HEK293 (cell line): ENCODE measurements around the gene FGF16.

Experiments
- CTCF ChIA-PET: fragments of 350-600 bp; formaldehyde crosslinking; extraction: SDS; loops from one replicate; lab custom pipeline; 2021; ENCODE audit warnings: antibody characterized with exemption; lab: Yijun Ruan, JAX
- POLR2A ChIA-PET: fragments of 300-600 bp; formaldehyde crosslinking; extraction: SDS; loops from one replicate; lab custom pipeline; 2020; ENCODE audit warnings: antibody characterized with exemption, inconsistent platforms; lab: Yijun Ruan, JAX
- H3K27ac ChIP-seq: fragments of 200-500 bp; sonication (Bioruptor generic); 2 replicates; pipeline ENCODE4 v1.5.1; 2014; ENCODE audit warnings: low read depth, low read length, control low read depth, inconsistent platforms; ENCODE audit errors: extremely low read depth
- H3K36me3 ChIP-seq, 2 experiments: fragments of 200-500 bp in 1 of 2; sonication (Bioruptor generic) in 1 of 2; 1 replicate in 1 of 2; 2 replicates in 1 of 2; pipeline ENCODE4 v1.5.1; 2014 to 2017; ENCODE audit warnings: inconsistent platforms in 2 of 2, low read length in 2 of 2; ENCODE audit not compliant: control insufficient read depth in 2 of 2, insufficient read depth in 1 of 2
- H3K4me1 ChIP-seq: fragments of 200-500 bp; sonication (Bioruptor generic); 2 replicates; pipeline ENCODE4 v1.5.1; 2014; ENCODE audit warnings: mild to moderate bottlenecking, low read length, inconsistent platforms; ENCODE audit not compliant: control insufficient read depth, insufficient read depth
- H3K4me3 ChIP-seq: 2 replicates; pipeline ENCODE4 v1.5.1; 2011; ENCODE audit warnings: low read depth, mild to moderate bottlenecking, control low read depth, low read length, moderate library complexity
- H3K9me3 ChIP-seq: fragments of 200-500 bp; sonication (Bioruptor generic); 2 replicates; pipeline ENCODE4 v1.5.1; 2014; ENCODE audit warnings: low read depth, low read length, inconsistent platforms; ENCODE audit not compliant: control insufficient read depth, insufficient read depth
- HOXA7 ChIP-seq: sonication (generic); formaldehyde crosslinking; IDR thresholded peaks from 2 replicates; pipeline ENCODE4 v1.8.1; 2022; ENCODE audit warnings: missing genetic modification reagents, borderline replicate concordance
- HOXD13 ChIP-seq: sonication (generic); formaldehyde crosslinking; IDR thresholded peaks from 2 replicates; pipeline ENCODE4 v1.8.0; 2022; ENCODE audit warnings: missing genetic modification reagents, borderline replicate concordance
- SCRT2 ChIP-seq: fragments of 450-650 bp; formaldehyde crosslinking; IDR thresholded peaks from 2 replicates; pipeline ENCODE4 v1.5.1; 2016; ENCODE audit warnings: missing biosample characterization, missing genetic modification characterization
- SP2 ChIP-seq: fragments of 450-650 bp; formaldehyde crosslinking; IDR thresholded peaks from 2 replicates; pipeline ENCODE4 v1.5.1; 2016; ENCODE audit warnings: missing biosample characterization, missing genetic modification characterization
- ZBTB7A ChIP-seq: fragments of 450-650 bp; formaldehyde crosslinking; IDR thresholded peaks from 2 replicates; pipeline ENCODE4 v1.5.1; 2016; ENCODE audit warnings: low read depth, missing biosample characterization, missing genetic modification characterization
- ZEB2 ChIP-seq: fragments of 450-650 bp; formaldehyde crosslinking; IDR thresholded peaks from 2 replicates; pipeline ENCODE4 v1.5.1; 2016; ENCODE audit warnings: missing biosample characterization, missing genetic modification characterization
- ZNF138 ChIP-seq: fragments of 450-650 bp; formaldehyde crosslinking; IDR thresholded peaks from 2 replicates; pipeline ENCODE4 v1.5.1; 2016; ENCODE audit warnings: missing biosample characterization, missing genetic modification characterization, borderline replicate concordance
- ZNF146 ChIP-seq: fragments of 450-650 bp; formaldehyde crosslinking; IDR thresholded peaks from 2 replicates; pipeline ENCODE4 v1.5.1; 2016; ENCODE audit warnings: missing biosample characterization, missing genetic modification characterization
- ZNF175 ChIP-seq: fragments of 450-650 bp; formaldehyde crosslinking; IDR thresholded peaks from 2 replicates; pipeline ENCODE4 v1.5.1; 2016; ENCODE audit warnings: missing biosample characterization, missing genetic modification characterization
- ZNF223 ChIP-seq: fragments of 450-650 bp; formaldehyde crosslinking; IDR thresholded peaks from 2 replicates; pipeline ENCODE4 v1.5.1; 2016; ENCODE audit warnings: missing biosample characterization, missing genetic modification characterization
- ZNF239 ChIP-seq: fragments of 450-650 bp; formaldehyde crosslinking; IDR thresholded peaks from 2 replicates; pipeline ENCODE4 v1.5.1; 2016; ENCODE audit warnings: missing biosample characterization, missing genetic modification characterization
- ZNF274 ChIP-seq, 2 experiments: fragments of 200-500 bp in 1 of 2; fragments of 450-650 bp in 1 of 2; sonication (Bioruptor generic) in 1 of 2; formaldehyde crosslinking in 1 of 2; IDR thresholded peaks; 2 replicates each; pipeline versions ENCODE4 v1.5.1 to v1.6.1; 2014 to 2016; ENCODE audit warnings: borderline replicate concordance in 1 of 2, inconsistent platforms in 1 of 2, low read length in 1 of 2, missing biosample characterization in 1 of 2, missing genetic modification characterization in 1 of 2
- ZNF423 ChIP-seq: fragments of 450-650 bp; formaldehyde crosslinking; IDR thresholded peaks from 2 replicates; pipeline ENCODE4 v1.5.1; 2016; ENCODE audit warnings: missing biosample characterization, missing genetic modification characterization
- ZNF560 ChIP-seq: fragments of 450-650 bp; formaldehyde crosslinking; IDR thresholded peaks from 2 replicates; pipeline ENCODE4 v1.5.1; 2017; ENCODE audit warnings: missing biosample characterization, missing genetic modification characterization, borderline replicate concordance
- ZNF629 ChIP-seq: fragments of 450-650 bp; formaldehyde crosslinking; IDR thresholded peaks from 2 replicates; pipeline ENCODE4 v1.5.1; 2017; ENCODE audit warnings: missing biosample characterization, missing genetic modification characterization
- ZNF768 ChIP-seq: fragments of 450-650 bp; formaldehyde crosslinking; IDR thresholded peaks from 2 replicates; pipeline ENCODE4 v1.5.1; 2018; ENCODE audit warnings: missing biosample characterization, mild to moderate bottlenecking, missing genetic modification characterization
- TF ChIP-seq, protein P1 (sequence below): fragments of 450-650 bp; formaldehyde crosslinking; IDR thresholded peaks from 2 replicates; pipeline ENCODE4 v1.5.1; 2017; ENCODE audit warnings: missing biosample characterization, missing genetic modification characterization
- TF ChIP-seq, protein P2 (sequence below): fragments of 450-650 bp; formaldehyde crosslinking; IDR thresholded peaks from 2 replicates; pipeline ENCODE4 v1.5.1; 2016; ENCODE audit warnings: missing biosample characterization, missing genetic modification characterization, low read depth
- TF ChIP-seq, protein P3 (sequence below): fragments of 450-650 bp; formaldehyde crosslinking; IDR thresholded peaks from 2 replicates; pipeline ENCODE4 v1.5.1; 2016; ENCODE audit warnings: missing biosample characterization, missing genetic modification characterization
- TF ChIP-seq, protein P4 (sequence below): fragments of 450-650 bp; formaldehyde crosslinking; IDR thresholded peaks from 2 replicates; pipeline ENCODE4 v1.5.1; 2016; ENCODE audit warnings: missing biosample characterization, missing genetic modification characterization
- TF ChIP-seq, protein P5 (sequence below): fragments of 450-650 bp; formaldehyde crosslinking; IDR thresholded peaks from 2 replicates; pipeline ENCODE4 v1.5.1; 2016; ENCODE audit warnings: missing biosample characterization, missing genetic modification characterization

The FGF16 gene

DNA sequence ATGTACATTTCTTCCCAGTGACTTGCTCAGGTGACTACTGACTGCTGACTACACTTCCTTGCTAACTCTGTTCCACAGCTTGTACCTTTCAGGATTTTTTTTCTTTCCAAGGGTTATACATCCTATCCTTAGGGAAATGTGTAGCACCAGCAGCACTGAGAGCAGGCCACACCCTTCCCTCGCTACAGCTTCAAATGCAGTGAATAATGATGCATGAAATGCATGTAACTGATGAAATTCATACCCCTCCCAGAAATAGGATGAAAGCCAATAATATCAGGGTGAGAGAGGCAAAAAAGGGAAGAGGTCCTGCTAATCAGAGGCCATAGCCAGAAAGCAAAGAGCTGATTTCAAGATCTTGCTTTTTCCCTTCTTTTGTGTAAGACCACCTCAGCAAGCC is 6.2 kb upstream of the FGF16 start:
- CTCF ChIA-PET, result no interaction called here
- H3K36me3 ChIP-seq, result no peaks in the 10 kb centered on the region; a peak in 1 of 3 replicates
- no peak overlapping the region for H3K4me3 ChIP-seq
- no peak overlapping the region for H3K27ac ChIP-seq
- H3K4me1 ChIP-seq, result no peaks in the 10 kb centered on the region
- no peaks in the 10 kb centered on the region for H3K9me3 ChIP-seq
- no peak for TF ChIP-seq HOXD13 (CRISPR knock-in tag)
- TF ChIP-seq ZNF423 (tag by site-specific recombination), result no peak
- TF ChIP-seq, protein P1, sequence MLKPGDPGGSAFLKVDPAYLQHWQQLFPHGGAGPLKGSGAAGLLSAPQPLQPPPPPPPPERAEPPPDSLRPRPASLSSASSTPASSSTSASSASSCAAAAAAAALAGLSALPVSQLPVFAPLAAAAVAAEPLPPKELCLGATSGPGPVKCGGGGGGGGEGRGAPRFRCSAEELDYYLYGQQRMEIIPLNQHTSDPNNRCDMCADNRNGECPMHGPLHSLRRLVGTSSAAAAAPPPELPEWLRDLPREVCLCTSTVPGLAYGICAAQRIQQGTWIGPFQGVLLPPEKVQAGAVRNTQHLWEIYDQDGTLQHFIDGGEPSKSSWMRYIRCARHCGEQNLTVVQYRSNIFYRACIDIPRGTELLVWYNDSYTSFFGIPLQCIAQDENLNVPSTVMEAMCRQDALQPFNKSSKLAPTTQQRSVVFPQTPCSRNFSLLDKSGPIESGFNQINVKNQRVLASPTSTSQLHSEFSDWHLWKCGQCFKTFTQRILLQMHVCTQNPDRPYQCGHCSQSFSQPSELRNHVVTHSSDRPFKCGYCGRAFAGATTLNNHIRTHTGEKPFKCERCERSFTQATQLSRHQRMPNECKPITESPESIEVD (tag by site-specific recombination), result no peak
- TF ChIP-seq ZNF138, result no peak
- TF ChIP-seq ZNF629 (tag by site-specific recombination), result no peak
- no peak for TF ChIP-seq ZNF560 (tag by site-specific recombination)
- no peak for TF ChIP-seq ZNF175 (tag by site-specific recombination)
- POLR2A ChIA-PET, result no interaction called here

DNA sequence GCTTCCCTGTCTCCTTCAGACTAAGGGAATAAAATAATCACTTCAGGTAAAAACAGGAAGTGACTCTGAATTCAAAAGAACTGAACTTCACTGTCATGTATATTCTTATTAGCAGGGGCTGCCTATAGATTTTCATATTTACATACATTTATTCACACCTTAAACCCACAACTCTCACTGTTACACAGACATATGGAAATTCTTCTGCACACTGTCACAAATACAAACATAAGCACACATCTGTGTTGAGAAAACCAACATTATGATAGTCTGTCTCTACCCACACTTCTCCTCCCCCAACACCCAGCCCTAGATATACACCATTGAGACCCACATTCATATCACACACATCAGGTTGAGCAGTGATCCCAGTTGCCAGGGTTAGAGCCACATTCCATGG is 5.7 kb upstream of the FGF16 start:
- H3K36me3 ChIP-seq, result no peaks in the 10 kb centered on the region; a peak in 1 of 3 replicates
- no peaks in the 10 kb centered on the region for H3K4me1 ChIP-seq
- POLR2A ChIA-PET, result no interaction called here
- H3K9me3 ChIP-seq, result no peaks in the 10 kb centered on the region
- H3K4me3 ChIP-seq, result no peak overlapping the region
- no peak overlapping the region for H3K27ac ChIP-seq
- CTCF ChIA-PET, result no interaction called here
- no peak for TF ChIP-seq ZNF223 (tag by site-specific recombination)
- TF ChIP-seq, protein P2, sequence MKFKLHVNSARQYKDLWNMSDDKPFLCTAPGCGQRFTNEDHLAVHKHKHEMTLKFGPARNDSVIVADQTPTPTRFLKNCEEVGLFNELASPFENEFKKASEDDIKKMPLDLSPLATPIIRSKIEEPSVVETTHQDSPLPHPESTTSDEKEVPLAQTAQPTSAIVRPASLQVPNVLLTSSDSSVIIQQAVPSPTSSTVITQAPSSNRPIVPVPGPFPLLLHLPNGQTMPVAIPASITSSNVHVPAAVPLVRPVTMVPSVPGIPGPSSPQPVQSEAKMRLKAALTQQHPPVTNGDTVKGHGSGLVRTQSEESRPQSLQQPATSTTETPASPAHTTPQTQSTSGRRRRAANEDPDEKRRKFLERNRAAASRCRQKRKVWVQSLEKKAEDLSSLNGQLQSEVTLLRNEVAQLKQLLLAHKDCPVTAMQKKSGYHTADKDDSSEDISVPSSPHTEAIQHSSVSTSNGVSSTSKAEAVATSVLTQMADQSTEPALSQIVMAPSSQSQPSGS (tag by site-specific recombination), result no peak
- TF ChIP-seq, protein P3, sequence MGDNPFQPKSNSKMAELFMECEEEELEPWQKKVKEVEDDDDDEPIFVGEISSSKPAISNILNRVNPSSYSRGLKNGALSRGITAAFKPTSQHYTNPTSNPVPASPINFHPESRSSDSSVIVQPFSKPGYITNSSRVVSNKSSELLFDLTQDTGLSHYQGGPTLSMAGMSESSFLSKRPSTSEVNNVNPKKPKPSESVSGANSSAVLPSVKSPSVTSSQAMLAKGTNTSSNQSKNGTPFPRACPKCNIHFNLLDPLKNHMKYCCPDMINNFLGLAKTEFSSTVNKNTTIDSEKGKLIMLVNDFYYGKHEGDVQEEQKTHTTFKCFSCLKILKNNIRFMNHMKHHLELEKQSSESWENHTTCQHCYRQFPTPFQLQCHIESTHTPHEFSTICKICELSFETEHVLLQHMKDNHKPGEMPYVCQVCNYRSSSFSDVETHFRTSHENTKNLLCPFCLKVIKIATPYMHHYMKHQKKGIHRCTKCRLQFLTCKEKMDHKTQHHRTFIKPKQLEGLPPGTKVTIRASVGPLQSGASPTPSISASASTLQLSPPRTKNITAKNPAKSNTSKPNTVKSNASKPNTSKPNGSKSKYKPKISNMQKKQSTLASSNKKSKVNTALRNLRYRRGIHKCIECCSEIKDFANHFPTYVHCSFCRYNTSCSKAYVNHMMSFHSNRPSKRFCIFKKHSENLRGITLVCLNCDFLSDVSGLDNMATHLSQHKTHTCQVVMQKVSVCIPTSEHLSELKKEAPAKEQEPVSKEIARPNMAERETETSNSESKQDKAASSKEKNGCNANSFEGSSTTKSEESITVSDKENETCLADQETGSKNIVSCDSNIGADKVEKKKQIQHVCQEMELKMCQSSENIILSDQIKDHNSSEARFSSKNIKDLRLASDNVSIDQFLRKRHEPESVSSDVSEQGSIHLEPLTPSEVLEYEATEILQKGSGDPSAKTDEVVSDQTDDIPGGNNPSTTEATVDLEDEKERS (tag by site-specific recombination), result no peak
- TF ChIP-seq, protein P4, sequence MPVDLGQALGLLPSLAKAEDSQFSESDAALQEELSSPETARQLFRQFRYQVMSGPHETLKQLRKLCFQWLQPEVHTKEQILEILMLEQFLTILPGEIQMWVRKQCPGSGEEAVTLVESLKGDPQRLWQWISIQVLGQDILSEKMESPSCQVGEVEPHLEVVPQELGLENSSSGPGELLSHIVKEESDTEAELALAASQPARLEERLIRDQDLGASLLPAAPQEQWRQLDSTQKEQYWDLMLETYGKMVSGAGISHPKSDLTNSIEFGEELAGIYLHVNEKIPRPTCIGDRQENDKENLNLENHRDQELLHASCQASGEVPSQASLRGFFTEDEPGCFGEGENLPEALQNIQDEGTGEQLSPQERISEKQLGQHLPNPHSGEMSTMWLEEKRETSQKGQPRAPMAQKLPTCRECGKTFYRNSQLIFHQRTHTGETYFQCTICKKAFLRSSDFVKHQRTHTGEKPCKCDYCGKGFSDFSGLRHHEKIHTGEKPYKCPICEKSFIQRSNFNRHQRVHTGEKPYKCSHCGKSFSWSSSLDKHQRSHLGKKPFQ, result no peak
- no peak for TF ChIP-seq HOXA7
- TF ChIP-seq, protein P5, sequence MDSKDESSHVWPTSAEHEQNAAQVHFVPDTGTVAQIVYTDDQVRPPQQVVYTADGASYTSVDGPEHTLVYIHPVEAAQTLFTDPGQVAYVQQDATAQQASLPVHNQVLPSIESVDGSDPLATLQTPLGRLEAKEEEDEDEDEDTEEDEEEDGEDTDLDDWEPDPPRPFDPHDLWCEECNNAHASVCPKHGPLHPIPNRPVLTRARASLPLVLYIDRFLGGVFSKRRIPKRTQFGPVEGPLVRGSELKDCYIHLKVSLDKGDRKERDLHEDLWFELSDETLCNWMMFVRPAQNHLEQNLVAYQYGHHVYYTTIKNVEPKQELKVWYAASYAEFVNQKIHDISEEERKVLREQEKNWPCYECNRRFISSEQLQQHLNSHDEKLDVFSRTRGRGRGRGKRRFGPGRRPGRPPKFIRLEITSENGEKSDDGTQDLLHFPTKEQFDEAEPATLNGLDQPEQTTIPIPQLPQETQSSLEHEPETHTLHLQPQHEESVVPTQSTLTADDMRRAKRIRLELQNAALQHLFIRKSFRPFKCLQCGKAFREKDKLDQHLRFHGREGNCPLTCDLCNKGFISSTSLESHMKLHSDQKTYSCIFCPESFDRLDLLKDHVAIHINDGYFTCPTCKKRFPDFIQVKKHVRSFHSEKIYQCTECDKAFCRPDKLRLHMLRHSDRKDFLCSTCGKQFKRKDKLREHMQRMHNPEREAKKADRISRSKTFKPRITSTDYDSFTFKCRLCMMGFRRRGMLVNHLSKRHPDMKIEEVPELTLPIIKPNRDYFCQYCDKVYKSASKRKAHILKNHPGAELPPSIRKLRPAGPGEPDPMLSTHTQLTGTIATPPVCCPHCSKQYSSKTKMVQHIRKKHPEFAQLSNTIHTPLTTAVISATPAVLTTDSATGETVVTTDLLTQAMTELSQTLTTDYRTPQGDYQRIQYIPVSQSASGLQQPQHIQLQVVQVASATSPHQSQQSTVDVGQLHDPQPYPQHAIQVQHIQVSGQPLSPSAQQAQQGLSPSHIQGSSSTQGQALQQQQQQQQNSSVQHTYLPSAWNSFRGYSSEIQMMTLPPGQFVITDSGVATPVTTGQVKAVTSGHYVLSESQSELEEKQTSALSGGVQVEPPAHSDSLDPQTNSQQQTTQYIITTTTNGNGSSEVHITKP (tag by site-specific recombination), result no peak
- no peak for TF ChIP-seq ZNF274 (IDR thresholded peaks at IDR 0.05; ENCODE audit: low read length)
- no peak for TF ChIP-seq ZNF274 (tag by site-specific recombination; IDR thresholded peaks at IDR 0.05; ENCODE audit: borderline replicate concordance)
- no peak for TF ChIP-seq ZEB2 (tag by site-specific recombination)
- no peak for TF ChIP-seq ZBTB7A (tag by site-specific recombination)
- TF ChIP-seq SP2 (tag by site-specific recombination), result no peak
- no peak for TF ChIP-seq ZNF146 (tag by site-specific recombination)
- TF ChIP-seq ZNF239 (tag by site-specific recombination), result no peak
- TF ChIP-seq ZNF768 (tag by site-specific recombination), result no peak
- no peak for TF ChIP-seq SCRT2 (tag by site-specific recombination)
